ENCODE data around the gene ZNF132. TPM values are rescaled to one million over a fixed set of nuclear protein-coding genes. Genes with fewer than 3 reads are reported as not detected.
"Not testable (repeated sequence)": the region's sequence is repeated elsewhere in the genome, so short reads cannot be mapped to it uniquely, and the experiment has no call there.

ZNF132 gene
- total RNA-seq, 1 experiment from 2014 or later, result not detected

GRCh38 chr19:58451358-58452101 is 11.6 kb upstream of the ZNF132 start, which contains the start of gene ZNF324B:
TSS of gene ZNF324B (plus strand) at chr19:58451622. CDS start at chr19:58453702, 2,080 bp downstream.
- Mint-ChIP-seq H3K9me3 (ENCODE audit: low read depth, unreplicated experiment) (peaks cover 8% of the 10 kb centered on the region), H3K4me3 (ENCODE audit: low read depth, unreplicated experiment) (peak within 1 kb of the TSS; percentile 90), H3K27me3 (ENCODE audit: unreplicated experiment) (no peaks in the 10 kb centered on the region), H3K4me1 (ENCODE audit: low read depth, unreplicated experiment) (peaks cover 24% of the 10 kb centered on the region), H3K27ac (ENCODE audit: unreplicated experiment) (peak within 1 kb of the TSS; percentile 81), H3K36me3 (ENCODE audit: insufficient read depth, unreplicated experiment) (peaks cover 22% of the 10 kb centered on the region)
- no peak for TF ChIP-seq CTCF (IDR thresholded peaks at IDR 0.05; ENCODE audit: unreplicated experiment)
- intact Hi-C loops (cut with micrococcal nuclease; ENCODE audit: unreplicated experiment), result loop anchor here (5.0 kb wide), 1 partner anchor 44 kb away; the partner anchor contains the start of gene ZNF584
- peak; percentile 98 for DNase-seq
- no TSS peak for BruUV-seq (replicated peaks)
- CTCF ChIA-PET, result interaction anchor here (0.6 to 1.0 kb wide), 2 partner anchors 11 to 16 kb away, joined by 3 to 4 read pairs; no protein-coding TSS in a partner anchor

GRCh38 chr19:58450856-58451357 is 11.0 kb upstream of the ZNF132 start:
- BruUV-seq (replicated peaks), result no TSS peak
- intact Hi-C loops (cut with micrococcal nuclease; ENCODE audit: unreplicated experiment), result loop anchor here (5.0 kb wide), 1 partner anchor 44 kb away; the partner anchor contains the start of gene ZNF584
- H3K27me3 Mint-ChIP-seq (ENCODE audit: unreplicated experiment), result no peaks in the 10 kb centered on the region
- CTCF ChIA-PET, result interaction anchor here (0.7 to 1.0 kb wide), 2 partner anchors 11 to 75 kb away, joined by 3 to 4 read pairs; no protein-coding TSS in a partner anchor
- DNase-seq, result no peak
- TF ChIP-seq CTCF (IDR thresholded peaks at IDR 0.05; ENCODE audit: unreplicated experiment), result no peak
- peaks cover 8% of the 10 kb centered on the region for H3K9me3 Mint-ChIP-seq (ENCODE audit: low read depth, unreplicated experiment)
- peaks cover 22% of the 10 kb centered on the region for H3K36me3 Mint-ChIP-seq (ENCODE audit: insufficient read depth, unreplicated experiment)
- peak overlapping the region; percentile 81 for H3K27ac Mint-ChIP-seq (ENCODE audit: unreplicated experiment)
- peak overlapping the region; percentile 90 for H3K4me3 Mint-ChIP-seq (ENCODE audit: low read depth, unreplicated experiment)
- H3K4me1 Mint-ChIP-seq (ENCODE audit: low read depth, unreplicated experiment), result peaks cover 24% of the 10 kb centered on the region

- H3K27me3 Mint-ChIP-seq (ENCODE audit: unreplicated experiment); H3K9me3 Mint-ChIP-seq (ENCODE audit: low read depth, unreplicated experiment); H3K27ac Mint-ChIP-seq (ENCODE audit: unreplicated experiment); BruUV-seq (replicated peaks); DNase-seq; CTCF ChIA-PET: not testable (repeated sequence)
- peak overlapping the region; percentile 90 for H3K4me3 Mint-ChIP-seq (ENCODE audit: low read depth, unreplicated experiment)
- peaks cover 22% of the 10 kb centered on the region for H3K36me3 Mint-ChIP-seq (ENCODE audit: insufficient read depth, unreplicated experiment)
- peaks cover 24% of the 10 kb centered on the region for H3K4me1 Mint-ChIP-seq (ENCODE audit: low read depth, unreplicated experiment)
- intact Hi-C loops (cut with micrococcal nuclease; ENCODE audit: unreplicated experiment), result loop anchor here (5.0 kb wide), 1 partner anchor 43 kb away; the partner anchor contains the start of gene ZNF584
Observed at GRCh38 chr19:58449980-58450379, 10.0 kb upstream of the ZNF132 start.

GRCh38 chr19:58448860-58449259 is 8.9 kb upstream of the ZNF132 start:
- DNase-seq; H3K4me3 Mint-ChIP-seq (ENCODE audit: low read depth, unreplicated experiment); CTCF ChIA-PET; BruUV-seq (replicated peaks); intact Hi-C loops (cut with micrococcal nuclease; ENCODE audit: unreplicated experiment); H3K27ac Mint-ChIP-seq (ENCODE audit: unreplicated experiment); H3K27me3 Mint-ChIP-seq (ENCODE audit: unreplicated experiment): not testable (repeated sequence)
- Mint-ChIP-seq H3K9me3 (ENCODE audit: low read depth, unreplicated experiment) (peaks cover 11% of the 10 kb centered on the region), H3K4me1 (ENCODE audit: low read depth, unreplicated experiment) (peaks cover 24% of the 10 kb centered on the region), H3K36me3 (ENCODE audit: insufficient read depth, unreplicated experiment) (peaks cover 22% of the 10 kb centered on the region)

GRCh38 chr19:58442986-58443385 is 3.0 kb upstream of the ZNF132 start:
- H3K4me1 Mint-ChIP-seq (ENCODE audit: low read depth, unreplicated experiment); H3K36me3 Mint-ChIP-seq (ENCODE audit: insufficient read depth, unreplicated experiment); H3K27me3 Mint-ChIP-seq (ENCODE audit: unreplicated experiment); BruUV-seq (replicated peaks); DNase-seq; H3K27ac Mint-ChIP-seq (ENCODE audit: unreplicated experiment); CTCF ChIA-PET; intact Hi-C loops (cut with micrococcal nuclease; ENCODE audit: unreplicated experiment); H3K4me3 Mint-ChIP-seq (ENCODE audit: low read depth, unreplicated experiment): not testable (repeated sequence)
- peaks cover 16% of the 10 kb centered on the region for H3K9me3 Mint-ChIP-seq (ENCODE audit: low read depth, unreplicated experiment)
